ENCODE results near the gene APEX1.
A peak's percentile ranks its signal among the peaks of the same experiment; 100 is the strongest.

Gene APEX1

DNA sequence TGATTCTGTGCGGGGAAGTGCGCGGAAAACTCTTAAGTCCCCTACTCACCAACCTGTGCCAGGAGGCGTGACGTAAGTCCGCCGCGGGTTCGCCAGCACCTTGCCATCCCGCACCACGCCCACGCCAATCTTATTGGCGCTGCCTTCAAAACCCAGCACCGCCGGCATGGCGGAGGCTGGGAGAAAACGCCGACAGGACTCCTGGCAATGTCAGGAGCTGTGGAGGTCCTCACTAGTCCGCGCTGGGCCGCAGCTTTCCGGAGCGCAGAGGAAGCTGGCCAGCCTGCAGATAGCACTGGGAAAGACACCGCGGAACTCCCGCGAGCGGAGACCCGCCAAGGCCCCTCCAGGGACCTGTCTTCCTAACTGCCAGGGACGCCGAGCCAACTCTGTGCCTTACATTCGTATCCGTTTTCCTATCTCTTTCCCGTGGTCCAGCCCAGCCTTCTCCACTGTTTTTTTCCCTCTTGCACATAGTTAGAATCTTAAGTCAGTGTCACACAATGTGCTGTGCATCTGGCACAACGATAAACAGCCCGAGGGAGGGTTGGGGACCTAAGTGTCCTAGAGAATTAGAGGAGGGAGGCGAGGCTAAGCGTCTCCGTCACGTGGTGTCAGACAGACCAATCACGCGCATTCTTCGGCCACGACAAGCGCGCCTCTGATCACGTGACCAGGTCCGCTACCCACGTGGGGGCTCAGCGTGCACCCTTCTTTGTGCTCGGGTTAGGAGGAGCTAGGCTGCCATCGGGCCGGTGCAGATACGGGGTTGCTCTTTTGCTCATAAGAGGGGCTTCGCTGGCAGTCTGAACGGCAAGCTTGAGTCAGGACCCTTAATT lies at the start of gene APEX1, which contains the start of gene OSGEP:
TSS of gene APEX1 (plus strand) at position 711 of the 839 bp plus-strand sequence. CDS start 420 bp downstream, outside the sequence.
TSS of gene OSGEP (minus strand) at position 297 of the 839 bp plus-strand sequence. CDS start at position 168, 129 bp downstream.
- peak; percentile 98 for DNase-seq

DNA sequence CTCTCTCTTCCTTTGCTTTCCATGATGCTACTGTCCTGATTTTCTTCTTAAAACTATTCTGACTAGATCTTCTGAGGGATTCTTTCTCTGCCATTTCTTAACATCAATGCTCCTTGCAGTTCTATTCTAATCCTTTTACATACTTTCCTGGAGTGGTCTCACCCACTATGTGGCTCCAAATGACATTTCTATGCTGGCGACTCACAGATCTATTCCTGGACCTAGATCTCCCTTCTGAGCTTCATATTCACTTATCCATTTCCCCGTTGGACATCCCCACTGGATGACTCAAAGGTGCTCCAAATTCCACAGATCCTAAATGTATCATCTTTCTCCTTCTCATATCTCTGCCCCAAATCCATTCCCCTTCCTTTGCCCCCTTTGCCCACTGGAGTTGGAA lies 45.8 kb upstream of the APEX1 start:
- DNase-seq: no peak

DNA sequence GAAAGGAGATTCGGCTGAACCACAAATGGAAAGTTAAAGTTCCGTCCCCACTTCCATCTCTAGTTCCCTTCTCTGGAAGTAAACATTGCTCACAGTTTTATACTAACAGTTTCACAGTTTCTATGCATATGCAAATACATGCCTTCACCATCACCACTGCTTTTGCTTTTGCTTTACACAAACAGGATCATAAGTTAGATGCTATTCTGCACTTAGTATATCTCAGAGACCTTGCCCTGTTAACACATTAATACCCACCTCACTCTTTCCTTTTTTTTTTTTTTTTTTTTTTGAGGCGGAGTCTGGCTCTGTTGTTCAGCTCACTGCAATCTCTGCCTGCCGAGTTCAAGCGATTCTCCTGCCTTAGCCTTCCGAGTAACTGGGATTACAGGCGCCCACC lies 42.6 kb upstream of the APEX1 start:
- no peak for DNase-seq

DNA sequence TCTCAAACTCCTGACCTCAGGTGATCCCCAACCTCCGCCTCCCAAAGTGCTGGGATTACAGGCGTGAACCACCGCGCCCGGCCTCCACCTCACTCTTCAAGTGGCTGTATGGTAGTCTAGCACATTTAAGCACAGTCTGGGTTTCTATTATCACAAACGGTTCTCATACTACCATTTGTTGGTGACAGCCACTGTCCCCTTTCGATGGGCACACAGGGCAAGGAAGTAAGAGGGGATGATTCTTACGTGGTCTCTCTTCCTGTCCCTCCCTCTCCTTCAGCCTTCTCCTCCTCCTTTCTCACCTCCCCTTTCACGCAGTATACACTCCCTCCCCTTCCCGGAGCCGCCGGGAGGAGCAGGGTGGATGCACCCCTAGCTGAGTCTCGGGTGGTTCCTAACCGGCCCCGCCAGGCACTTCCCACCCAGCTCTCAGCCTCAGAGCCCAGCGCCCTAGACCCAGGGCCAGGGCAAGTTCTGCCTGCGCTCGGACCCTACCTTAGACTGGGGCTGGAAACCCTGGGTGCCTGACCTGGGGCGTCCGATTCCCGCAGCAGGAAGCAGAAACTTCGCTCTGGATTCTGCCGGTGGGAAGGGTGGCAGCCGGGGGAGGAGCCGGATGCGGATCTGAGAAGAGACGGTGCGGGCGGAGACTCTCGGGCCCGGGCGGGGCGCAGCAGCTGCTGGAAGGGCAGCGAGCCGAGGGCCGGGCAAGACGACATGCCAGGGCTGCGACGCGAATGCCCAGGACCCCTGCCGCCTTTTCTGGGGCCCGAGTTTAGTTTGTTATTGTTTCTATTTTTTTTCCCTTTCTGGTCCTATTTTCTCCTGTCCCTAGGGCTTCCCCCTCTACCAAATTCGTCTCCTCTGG lies 41.9 kb upstream of the APEX1 start, which contains the start of gene TEP1:
TSS of gene TEP1 (minus strand) at position 626 of the 868 bp plus-strand sequence. CDS start 5,062 bp downstream, outside the sequence.
- peak; percentile 68 for DNase-seq

DNA sequence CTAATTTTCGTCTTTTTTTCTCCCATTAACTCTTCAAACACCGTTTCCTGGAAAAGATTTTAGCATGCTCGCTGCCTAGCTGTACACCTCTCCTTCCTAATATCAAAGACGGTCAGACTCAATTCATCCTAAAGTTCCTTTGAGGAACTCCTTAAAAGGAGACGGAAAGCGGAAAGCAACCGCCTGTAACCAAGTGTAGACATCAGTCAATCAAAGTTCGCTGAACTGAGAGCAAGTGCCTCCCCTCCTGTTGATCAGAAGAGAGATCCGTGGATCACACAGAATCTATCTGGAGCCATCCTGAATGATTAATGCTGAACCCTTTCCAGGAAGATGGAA lies 41.3 kb upstream of the APEX1 start:
- no peak for DNase-seq

DNA sequence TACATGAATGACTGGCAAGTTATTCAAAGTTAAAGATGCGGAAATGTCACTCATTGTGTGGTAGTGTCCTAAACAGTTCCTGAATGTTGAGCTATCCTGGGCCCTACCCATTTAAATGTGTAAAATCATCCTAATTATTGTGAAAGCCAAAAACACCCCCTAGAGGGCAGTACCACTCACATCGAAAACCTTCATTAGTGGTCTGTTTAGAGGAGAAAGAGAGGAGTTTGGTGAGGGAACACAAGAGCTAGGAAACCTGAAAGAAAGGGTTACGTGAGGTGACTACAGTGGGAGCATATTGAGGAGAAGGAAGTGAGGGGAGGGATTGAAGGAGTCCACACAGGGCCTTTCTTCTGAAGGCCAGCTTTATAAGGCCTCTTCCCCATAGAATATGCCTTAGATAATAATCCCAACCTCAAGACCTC lies 39.2 kb upstream of the APEX1 start:
- no peak for DNase-seq

DNA sequence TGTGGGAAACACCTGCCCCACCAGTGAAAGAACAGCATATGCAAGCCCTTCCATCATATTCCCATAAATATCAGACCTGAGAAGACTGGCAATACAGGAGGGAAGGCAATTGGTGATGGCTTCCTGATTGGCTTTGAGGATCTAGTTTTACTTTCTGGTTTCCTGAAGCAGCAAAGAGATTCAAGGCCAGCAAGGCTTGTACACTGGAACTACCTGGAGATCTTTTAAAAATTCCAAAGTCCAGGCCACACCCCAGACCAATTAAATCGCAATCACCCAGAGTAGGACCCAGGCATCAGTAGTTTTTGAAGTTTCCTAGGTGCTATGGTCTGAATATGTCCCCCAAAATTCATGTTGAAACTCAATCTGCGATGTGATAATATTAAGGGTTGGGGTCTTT lies 38.8 kb upstream of the APEX1 start:
- no peak for DNase-seq

DNA sequence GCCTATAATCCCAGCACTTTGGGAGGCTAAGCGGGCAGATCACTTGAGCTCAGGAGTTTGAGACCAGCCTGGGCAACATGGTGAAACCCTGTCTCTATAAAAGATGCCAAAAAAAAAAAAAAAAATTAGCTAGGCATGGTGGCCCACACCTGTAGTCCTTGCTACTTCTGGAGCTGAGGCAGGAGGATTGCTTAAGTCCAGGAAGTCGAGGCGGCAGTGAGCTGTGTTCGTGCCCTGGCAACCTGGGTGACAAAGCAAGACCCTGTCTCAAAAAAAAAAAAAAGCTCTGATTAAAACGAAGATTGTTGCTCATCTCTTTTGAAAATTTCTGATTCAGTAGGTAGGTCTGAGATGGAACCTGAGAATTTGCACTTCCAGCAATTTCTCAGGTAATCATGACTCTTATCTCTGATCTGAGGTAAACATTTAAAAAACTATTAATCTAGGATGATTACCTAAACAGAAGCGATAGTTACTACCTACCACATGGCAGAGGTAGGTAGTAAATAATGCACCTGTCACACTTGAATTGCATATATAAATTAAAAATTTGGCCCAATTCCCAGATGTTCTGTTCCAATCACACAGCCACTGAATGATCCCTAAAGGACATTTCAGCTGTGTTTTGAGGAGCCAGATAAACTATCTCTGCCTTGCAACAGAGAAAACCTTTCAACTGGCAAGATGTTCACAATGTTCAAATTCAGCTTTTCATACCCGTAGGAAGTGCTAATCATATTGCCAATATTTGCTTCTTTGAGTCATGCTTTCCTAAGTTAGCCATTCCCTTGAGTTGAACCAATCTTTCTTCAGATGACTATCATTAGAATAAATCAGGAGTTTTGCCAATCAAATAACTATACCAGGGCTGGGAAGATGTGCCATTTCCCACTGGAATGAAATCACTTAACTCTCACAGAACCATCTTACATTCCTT lies 37.5 kb upstream of the APEX1 start:
- no peak for DNase-seq

DNA sequence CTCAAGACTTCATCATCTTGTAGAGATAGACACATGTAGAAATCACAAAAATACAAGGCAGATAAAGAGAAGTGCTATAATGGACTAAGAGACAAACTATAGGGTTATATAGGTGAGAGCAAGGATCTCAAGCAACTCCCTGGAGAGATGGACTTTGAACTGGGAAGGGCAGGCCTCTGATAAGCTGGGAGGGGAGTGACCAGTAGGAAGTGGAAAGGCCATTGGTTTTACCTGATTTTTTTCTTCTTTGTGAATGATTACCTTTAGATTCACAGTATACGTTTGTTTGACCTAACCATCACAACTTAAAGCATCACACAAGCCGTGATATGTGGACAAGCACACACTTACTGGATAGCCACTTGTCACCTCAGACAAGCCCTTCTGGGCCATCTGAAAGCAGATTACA lies 36.5 kb upstream of the APEX1 start:
- DNase-seq: no peak

DNA sequence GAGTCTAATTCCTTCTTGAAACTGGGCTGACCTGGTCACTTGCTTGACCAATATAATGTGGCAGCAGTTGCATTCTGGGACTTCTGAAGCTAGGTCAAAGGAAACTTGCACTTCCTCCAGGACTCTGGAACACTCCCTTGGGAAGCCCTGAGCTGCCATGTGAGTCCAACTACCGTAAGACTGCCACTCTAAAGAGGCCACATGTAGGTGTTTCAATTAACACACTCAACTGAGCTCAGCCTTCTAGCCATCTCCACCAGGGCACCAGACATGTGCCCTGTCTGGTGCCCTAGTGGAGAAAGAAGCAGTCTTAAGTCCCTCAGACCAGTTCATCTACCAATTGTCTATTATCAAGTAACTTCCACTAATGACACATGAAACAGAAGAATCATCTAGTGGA lies 35.6 kb upstream of the APEX1 start:
- DNase-seq: no peak

DNA sequence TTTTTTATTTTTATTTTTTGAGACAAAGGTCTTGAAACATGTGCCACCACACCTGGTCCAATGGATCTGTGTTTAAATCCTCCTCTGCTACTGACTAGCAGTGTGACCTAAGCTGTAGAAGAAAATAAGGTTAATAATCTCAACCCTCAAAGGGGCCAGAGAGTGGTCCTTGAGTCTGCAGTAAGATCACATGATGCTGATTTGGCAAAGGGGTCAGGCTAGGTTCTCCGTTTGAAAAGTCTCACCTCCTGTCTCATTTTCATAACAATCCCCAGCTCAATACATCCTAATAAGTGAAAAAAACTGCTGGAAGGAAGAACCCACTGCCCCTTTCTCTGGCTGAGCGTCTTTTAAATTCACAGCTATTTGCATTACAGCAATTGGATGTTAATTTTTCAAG lies 33.8 kb upstream of the APEX1 start:
- DNase-seq: no peak

DNA sequence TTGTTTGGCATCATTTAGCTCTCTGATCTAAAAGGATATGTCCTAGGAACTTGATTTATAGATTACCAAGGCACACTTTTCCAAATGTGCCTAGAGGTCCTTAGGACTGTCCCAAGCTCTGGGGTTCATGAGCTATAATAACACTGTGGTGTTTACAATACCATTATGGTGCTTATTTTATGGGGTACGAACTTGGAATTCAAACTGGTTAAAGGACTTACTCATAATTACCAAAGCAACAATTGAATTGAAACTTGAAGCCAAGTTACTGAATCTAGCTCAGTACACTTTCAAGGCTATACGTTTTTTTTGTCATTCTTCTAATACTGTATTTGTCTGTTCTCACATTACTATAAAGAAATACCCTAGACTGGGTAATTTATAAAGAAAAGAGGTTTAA lies 32.1 kb upstream of the APEX1 start:
- no peak for DNase-seq

DNA sequence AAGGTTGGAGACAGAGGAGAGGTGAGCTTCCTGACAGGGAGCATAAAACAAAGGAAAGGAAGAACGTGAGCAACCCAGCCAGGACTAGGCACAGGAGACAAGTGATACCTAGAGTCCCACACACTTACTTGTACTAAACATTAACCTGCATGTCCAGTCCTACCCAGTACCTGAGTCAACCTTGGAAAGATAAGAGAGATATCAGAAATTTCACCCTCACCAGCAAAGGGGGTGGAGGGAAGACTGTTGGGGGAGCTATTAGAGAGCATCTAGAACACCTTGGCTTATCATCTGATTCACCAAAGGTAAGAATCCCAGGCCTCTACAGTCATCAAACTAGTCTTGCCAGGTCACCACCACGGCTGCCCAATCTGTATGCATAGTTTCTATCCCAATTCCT lies 30.2 kb upstream of the APEX1 start:
- no peak for DNase-seq

DNA sequence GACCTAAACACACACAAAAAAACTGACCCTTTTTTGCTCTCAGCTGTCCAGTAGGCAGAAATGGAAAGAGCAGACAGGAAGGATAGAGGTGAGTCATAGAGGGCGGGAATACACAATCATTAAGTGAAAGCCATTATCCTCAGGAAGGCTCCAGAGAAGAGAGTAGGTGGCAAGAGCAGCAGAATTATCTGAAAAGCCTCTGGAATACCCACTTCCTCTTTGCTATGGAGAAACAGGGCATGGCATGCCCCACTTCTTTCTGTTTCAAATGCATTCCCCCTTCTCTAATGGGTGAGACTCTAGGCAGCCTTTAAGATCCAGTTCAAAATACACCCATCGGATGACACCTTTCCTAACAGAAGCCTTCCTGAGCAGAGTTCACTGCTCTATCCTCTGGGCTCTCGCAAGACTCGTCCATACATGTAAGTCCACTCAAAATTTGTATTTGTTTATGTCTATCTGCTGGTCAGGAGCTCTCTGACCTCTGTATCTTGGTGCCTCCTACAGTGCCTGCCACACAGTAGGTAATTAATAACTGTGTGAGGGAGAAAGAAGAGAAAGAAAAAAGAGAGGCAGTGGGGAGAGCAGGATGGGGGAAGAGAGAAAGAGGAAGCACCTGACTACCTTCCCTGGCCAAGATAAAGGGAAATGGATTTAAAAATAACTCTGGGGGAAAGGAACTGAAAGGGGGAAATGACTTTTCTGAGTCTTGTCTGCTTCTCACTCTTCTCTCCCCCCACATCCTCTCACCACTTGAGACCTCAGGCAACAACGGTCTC lies 27.6 kb upstream of the APEX1 start:
- DNase-seq: no peak

DNA sequence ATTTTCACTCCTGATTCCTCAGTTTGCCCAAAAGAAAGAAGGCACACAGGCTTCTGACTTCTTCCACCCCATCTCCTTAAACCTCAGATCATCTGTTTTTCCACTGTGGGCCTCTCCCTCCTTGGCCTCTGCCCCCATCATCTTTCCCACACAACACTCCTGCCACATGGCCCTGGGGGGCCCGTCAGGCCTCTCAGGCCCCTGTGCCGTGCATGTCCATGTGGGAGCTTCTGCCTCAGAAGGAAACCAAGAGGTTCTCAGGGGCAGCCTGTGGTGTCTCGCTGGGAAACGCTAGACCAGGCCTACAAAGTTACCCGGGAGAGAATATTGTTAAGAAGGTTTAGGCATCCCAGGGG lies 27.0 kb upstream of the APEX1 start:
- DNase-seq: no peak

DNA sequence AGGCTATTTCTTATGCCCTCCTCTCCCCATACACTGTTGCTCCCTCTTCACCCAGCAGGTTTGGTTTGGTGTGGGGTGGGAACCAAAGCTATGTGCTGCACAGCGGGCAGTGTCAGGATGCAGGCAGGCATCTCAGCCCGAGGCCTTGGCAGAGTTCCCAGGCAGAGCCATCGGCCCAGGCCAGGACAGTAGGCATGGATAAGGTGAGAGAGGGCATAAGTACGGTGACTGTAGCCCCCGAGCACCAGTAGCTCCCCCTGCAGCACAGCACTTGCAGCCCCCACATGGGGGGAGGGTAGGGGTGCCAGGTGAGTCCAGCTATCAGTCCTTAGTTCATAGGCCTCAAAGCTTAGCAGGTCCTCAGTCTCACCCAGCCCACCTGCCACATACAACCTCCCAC lies 26.2 kb upstream of the APEX1 start:
- DNase-seq: no peak

DNA sequence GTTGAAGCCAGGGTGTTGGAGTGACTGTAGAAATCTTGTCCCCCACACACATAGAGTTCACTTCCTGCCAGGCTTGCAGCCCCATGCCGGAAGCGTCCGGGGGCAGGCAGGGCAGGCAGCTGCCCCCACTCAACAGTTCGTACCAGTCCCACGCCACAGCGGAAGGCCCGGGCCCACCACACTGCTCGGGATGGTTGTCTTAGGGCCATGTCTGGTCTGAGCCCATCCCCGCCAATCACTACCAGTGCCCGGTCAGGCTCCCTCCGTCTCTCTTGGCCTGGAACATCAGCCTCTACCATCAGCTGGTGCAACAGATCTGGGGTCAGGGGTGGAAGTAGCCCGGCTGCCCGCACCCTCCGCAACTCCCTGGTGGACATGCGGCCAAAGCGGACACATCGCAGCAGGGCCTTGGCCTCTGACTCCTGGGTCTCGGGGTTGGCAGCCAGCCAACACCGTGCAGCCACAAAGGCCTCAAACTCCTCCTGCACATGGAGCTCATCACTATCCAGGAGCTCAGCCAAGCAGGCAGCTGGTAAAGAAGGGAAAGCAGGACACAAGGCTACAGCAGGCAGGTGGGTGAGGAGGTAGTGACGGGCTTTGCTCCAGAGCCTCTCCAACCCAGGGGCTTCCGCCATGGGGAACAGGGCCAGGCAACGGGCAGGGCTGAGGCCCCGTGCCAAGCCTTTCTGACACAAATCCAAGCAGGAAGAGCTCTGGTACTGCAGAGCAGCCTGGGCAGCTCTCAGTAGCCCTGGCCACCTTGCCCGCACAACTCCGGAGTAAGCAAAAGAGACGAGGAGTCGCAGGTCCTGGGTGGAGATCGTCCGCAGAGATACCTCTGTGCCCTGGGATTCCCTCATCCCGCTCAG lies 25.0 kb upstream of the APEX1 start:
- no peak for DNase-seq

DNA sequence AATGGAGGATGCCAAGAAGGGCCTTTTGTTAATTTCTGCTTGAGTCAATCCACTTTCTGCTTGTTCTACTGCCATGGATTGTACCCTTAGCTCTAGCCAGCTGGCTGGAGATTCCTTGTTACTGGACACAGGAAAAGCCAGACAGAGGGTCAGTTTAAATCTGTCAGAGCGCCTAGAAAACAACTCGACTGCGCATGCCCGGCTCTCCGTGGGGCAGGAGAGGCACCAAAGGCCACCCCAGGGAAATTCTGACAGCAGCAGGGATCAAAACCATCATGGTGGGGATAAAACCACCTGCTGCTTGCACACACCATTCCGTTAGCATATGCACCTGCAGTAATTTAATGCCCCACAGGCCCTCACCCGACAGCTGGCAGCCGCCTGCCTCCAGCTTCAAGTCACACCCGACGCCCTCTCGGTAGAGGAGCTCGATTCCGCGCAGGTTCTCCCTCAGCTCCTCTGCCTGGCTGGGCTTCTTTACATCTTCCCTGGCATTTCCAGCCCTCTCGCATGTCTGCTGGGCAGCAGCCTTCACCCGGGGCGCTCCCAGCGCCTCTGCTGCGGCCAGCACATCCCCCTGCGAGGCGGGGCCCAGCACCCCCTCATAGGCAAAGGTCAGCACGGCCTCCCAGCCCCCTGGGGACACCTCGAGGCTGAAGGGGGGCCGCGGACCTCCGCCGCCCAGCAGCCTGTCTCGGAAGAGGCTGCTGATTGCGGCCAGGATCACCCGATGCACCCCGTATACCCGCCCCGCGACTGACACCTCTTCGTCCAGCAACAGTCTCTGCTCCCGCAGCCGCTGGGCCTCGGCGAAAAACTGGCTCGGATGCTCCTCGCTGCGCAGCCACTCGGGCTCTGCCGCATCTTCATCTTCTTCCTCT lies 20.1 kb upstream of the APEX1 start:
- no peak for DNase-seq

DNA sequence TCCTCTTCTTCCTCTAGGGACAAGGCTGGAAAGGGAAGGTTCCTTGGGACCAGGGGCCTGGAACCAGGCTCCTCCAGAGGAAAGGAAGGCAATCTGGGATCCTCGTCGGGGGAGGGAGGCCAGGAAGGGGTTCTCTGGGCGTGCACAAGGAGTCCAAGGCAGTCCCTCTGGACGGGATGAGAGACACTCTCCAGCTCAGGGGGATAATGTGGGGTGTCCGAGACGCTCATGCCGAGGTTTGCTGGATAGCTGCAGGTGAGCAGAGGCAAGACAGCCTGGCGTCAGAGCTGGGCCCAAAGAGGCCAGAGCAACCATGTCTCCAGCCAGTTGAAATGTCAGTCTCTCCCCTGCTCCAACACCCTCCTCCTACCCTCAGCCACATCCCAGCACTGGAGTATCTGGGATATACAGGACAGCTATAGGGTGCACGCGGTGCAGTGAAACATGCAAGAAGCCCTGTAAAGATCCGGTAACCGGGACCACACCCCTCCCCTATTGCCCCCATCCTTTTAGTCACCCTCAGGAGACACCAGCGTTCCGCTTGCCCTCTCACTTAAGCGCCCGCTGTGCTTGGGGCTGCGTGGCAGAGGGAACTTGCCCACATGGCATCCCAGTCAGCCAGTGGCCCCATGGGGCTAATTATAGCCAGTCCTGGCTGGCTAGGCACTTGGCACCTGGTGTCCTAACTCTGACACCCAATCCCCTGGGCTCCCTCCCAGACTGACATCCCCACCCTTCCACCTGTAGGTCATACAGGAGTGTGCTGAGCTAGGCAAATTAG lies 19.3 kb upstream of the APEX1 start, which contains the start of gene KLHL33:
TSS of gene KLHL33 (minus strand) at position 585 of the 781 bp plus-strand sequence. CDS start at position 230, 355 bp downstream.
- DNase-seq: no peak

Measured in CD4-positive, alpha-beta T cell treated with Interleukin-15 for 1 hour (primary cell).